DMS114 treated with DMSO at 0.1 percent for 48 hours (cell line): ENCODE measurements around the gene NMNAT2.

Source experiments
- DNase-seq: peaks from one replicate; lab custom pipeline; 2025; ENCODE audit not compliant: unreplicated experiment; lab: John Stamatoyannopoulos, UW

Gene NMNAT2

DNA sequence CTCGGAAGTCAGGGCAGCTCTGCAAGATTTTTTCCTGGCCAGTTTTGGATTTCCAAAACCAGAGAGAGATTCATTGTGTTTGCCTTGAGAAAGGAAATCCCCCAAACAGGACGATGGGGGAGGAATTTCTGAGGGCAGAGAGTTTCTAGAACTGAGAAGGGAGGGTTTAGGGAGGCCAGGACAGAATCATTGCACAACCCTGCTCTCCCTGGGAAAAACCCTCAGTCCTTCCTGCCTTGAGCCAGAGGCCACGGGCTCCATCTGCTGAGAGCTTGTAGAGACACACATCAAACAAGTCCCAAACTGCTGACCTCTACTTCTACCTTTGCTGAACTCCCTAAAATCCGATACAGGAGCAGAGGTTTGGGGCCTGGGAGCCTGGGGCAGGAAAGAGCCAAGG is 99.7 kb downstream of the NMNAT2 start:
- no peak for DNase-seq

DNA sequence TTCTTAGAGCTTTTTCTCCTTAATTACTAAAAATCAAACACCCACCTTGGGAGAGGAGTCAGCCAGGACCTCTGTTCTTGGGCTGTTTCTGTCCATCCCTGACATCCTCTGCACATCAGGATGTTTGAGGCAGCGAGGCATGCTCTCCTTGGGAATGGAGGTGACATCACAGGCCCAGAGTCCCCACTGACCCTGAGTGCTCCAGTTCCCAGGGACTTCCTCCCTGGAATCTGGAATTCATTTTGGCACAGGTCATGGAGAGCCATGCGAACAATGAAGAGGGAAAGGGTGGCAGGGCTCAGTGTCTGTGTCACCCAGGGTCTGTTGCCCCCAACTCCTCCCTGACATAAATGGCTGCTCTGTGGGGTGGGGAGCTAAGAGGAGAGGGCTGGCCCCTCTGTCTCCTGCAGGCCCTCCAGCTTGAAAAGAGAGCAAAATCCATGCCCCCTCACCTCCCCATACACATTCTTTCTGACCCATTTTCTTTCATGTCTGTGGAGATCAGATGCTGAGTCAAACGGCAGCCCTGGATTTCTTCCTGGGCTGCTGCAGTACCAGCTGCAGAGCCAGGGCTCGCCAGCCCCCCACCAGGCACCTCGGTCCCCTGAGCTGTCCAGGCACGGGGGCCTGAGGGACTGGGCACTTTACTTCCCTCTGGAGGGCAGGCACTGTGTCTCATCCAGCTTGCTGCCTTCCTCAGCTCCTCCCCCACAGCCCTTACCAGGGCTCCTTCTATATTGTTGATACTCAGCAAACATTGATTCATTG is 102.0 kb downstream of the NMNAT2 start:
- no peak for DNase-seq

DNA sequence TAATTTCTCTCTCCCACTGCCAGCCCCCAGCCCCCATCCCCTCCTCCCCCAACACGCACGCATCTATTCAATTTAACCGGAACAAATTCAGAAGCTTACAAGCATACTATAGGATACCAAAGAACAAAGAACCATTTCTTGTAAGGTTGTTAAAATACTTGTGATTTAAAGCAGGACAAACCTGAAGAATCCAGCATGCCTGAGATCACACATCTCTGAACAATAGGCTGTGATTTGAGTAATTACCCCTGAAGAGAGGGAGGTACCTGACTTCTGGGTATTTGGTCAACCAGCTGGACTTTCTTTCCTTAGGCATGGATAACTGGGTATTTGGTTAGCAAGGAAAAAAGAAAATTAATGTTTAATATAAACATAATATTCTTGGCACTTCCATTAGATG is 105.1 kb downstream of the NMNAT2 start:
- DNase-seq = no peak

DNA sequence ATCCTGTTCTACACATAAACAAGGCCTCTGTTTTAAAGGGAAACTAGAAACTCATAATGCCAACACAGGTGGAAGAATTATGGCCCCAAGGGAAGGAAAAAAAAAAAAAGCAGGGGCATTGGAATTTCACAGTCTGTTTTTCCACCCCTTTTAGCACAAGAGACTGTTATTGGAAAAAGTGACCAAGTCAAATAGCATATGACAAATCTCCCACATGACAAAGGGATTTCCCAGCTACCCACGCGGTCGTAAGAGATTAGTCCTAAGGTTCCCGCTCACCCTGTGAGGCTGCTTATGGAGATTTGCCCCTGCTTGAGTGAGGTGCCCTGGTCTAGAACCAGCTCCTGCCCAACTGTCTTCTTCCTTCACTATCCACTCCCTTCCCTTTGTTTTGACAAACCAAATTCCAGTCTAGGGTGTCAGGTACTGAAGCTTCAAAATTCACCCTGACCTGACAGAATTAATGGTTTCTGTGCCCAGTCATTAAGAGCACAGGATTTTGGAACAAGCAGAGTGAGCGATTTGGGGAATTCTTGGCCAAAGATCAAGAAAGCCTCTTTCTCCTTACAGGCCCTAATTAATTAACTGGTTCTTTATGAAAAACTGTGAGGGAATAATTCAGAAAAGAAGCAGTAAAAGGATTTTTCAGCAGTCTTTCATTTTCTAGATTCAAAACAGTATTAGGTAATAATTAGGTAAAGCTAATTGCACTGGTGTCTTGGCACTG is 107.3 kb downstream of the NMNAT2 start:
- DNase-seq = no peak

DNA sequence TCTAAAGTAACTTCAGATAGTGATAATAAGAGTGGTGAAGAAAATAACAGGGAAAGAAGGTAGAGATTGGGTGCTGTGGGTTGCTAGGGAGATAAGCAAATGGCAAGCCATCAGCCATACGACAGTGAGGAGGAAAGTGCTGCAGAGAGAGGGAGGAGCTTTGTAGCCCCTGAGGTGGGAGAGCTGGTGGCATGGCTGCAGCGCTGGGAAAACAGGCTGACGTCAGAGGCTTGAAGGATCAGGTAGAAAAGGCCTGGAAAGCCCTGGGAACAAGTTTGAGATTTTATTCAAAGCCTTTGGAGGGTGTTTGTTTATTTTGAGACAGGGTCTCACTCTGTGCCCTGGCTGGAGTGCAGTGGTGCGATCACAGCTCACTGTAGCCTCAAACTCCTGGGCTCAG is 109.5 kb downstream of the NMNAT2 start:
- no peak for DNase-seq

DNA sequence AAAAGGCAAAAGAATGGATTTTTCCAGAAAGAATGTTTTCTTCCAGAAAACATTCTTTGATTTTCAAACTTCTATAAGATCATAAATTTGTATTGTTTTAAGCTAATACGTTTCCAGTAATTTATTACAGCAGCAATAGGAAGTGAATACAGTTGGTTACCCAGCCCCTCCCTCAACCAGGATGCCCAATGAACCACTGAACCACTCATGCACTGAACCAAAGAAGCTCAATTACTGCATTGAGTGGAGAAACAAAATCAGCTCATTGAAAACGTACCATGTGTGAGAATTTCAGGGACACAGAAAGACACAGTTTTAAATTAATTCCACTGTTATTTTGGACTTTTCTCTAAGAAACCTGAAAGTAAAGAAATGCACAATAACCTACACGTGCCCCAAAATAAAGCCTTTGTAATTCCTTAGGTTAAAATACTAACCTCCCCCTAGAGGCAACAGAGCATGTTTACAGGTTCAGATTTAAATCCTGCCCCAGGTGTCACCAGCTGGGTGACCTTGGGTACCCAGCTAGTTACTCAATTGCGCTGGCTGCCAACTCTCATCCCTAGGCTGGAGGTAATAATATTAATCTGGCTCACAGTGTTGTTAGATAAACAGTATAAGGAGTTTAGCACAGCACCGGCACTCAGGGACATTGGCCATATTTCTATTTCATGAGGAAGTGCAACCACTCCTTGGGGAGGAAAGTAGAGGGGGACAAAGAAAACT is 111.7 kb downstream of the NMNAT2 start:
- DNase-seq = no peak

DNA sequence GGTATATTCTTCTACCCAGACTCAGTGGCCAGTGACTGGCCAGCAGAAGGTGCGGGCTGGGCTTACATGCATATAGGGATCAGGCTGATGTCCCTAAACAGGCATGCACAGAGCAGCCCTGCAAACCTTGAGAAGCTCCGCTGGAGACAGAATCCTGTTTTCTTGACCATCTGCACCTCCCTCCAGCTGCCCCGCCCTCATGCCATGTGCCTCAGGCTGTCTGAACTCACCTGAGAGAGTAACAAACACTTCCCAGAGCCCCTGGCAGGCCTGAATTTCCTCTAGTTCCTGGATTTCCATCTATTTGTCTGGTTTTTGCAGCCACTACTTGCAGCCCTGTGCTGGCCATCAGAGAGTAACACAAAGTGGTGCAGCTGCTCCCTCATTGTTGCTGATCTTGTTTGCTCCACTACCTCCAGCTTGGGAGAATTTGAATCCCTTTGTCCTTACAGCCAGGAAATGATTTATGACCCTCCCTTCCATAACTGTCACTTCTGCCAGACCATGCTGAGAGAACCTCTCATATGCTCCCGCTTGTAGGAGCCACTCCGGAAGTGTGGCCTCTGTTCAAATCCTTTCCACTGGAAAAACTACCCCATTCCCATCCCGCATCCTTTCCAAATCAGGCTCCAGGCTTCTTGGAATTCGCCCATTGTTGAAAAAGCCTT is 113.6 kb downstream of the NMNAT2 start:
- DNase-seq = no peak

DNA sequence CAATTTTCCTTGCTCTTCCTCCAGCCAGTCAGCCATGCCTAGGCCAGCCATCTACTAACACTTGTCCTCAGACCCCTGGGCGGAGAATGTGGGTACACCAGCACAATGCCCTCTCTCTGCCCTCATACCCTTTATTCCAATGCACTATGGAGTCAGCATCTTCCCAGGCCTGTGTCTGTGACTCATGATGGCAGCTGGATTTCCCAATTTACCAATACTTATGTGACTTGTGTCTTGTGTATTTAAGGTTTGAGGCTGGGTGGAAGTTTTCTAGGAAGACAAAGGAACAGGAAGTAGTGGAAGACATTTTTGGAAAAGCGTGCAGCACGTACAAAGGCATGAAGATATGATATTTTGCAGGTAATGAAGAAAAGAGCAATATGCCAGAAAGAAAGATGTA is 114.3 kb downstream of the NMNAT2 start:
- DNase-seq = no peak

DNA sequence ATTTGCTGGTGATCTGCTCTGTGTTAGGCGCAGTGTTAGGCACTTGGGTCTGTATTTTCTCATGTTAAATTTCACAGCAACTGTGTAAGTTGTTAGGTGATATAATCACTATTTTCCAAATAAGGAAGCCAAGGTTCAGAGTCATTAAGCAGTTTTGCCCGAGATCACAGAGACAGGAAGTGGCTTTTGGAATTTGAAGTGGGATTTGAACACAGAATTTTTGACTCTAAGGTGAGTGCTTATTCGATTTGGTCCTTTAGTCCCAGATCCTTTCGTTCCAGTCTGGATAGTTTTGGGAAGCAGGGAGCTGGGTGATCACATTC is 114.9 kb downstream of the NMNAT2 start:
- DNase-seq = no peak

DNA sequence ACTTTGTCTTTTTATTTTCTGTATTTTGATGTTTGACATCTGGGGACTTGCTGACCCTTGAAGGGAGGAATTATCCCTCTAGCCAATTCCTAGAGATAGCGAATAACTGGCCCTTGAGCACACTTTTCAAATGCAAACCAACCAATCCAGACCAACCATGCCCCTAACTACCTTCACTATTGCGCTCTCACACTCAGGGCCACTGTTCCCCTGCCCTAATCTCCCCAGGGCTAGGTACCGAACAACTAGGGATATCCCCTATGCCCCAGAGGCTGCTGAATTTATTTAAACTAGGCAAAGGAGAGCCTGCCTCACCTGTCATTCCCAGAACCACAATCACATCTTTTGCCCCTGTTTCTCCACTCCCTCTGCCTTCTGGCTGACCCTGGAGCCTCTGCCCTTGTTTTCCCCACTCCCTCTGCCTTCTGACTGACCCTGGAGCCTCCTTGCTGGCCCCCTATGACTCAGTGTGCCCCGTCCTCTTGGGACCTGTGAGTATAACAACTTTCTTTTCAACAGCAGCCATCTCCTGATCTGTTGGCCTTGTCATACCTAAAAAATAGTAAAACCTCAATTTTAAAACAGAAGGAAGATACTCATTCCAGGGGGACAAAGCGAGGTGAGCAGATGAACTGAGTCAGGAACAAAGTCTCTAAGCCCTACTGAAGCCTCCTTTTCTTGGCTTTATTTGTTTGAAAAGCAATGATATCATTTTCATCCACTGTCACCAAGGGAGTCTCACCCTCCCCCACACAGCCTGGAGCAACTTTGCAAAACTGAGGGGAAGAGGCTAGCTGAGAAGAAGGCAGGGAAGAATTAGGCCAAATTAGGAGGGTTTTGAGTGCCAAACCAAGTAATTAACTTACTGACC is 115.5 kb downstream of the NMNAT2 start:
- DNase-seq = no peak

DNA sequence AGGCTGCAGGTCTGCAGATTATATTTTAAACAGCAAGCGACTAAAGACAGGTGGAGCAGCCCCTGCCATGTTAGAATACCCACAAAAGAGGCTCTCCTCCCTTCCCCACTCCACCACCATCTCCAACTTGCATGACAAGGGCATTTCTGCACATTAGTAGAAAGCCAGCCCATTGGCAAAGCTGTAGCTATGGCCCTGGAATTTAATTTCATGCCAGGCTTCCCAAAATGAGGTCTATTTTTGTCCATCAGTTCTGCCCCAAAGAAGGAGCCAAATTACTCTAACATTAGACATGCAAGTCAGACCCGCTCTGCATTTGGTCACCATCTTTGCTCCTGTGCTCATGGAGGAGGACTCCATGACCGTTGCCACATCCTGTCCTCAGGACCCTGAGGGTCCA is 116.9 kb downstream of the NMNAT2 start:
- DNase-seq = no peak

DNA sequence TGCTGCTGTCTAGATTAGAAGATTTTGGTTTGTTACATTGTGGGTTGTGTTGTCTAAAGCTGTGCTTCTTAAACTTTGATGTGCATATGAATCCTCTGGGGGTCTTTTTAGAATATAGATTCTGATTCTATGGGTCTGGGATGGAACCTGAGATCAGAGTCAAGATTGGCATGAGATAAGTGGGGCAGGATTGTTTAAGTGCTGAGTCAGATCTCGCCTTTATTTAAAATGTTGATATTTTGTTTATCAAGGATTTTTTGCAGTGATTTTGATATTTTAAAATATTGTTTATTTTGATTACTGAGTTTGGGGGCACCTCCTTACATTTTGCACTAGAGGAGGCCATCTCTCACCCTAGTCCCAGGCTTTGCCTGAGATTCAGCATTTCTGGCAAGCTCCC is 117.4 kb downstream of the NMNAT2 start:
- DNase-seq = no peak

DNA sequence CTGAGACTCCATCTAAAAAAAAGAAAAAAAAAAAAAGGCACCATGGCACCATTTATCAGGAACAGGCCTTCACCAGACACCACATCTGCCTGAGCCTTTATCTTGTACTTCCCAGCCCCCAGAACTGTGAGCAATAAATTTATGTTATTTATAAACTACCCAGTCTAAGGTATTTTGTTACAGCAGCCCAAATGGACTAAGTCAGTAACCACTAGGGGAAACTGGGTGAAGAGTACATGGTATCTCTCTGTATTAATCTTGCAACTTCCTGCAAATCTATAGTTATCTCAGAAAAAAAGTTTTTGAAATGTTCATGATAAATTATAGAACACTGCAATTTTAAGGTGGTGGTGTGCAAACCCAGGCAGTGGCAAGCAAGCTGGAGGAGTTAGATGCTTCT is 117.8 kb downstream of the NMNAT2 start:
- no peak for DNase-seq

DNA sequence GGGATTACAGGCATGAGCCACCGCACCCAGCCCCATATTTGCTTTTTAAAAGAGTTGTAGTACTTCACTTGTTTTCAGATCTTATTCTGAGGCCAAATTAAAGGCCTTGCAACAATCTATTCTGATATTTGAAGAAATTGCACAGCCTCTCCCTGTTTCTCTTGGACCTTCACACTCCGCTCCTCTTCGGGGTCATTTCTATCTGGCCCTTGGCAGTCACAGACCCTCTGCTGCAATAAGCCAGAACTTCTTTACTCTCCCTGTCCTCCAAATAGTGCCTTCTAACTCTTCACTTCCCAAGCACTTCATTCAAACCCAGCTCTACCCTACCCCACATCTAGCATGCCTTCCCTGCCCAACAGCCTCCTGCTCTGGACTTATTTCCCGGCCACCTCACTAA is 121.4 kb downstream of the NMNAT2 start:
- no peak for DNase-seq

DNA sequence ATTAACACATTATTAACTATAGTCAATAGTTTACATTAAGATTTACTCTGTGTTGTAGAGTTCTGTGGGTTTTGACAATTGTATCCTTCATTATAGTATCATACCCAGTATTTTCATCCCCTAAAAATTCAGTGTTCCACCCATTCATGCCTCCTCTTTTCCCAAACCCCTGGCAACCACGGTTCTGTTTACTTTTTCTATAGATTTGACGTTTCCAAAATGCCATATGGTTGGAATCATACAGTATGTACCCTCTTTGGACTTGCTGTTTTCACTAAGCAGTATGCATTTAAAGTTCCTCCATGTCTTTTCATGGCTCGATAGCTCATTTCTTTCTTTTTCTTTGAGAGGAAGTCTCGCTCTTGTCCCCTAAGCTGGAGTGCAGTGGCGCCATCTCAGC is 122.7 kb downstream of the NMNAT2 start:
- DNase-seq = no peak

DNA sequence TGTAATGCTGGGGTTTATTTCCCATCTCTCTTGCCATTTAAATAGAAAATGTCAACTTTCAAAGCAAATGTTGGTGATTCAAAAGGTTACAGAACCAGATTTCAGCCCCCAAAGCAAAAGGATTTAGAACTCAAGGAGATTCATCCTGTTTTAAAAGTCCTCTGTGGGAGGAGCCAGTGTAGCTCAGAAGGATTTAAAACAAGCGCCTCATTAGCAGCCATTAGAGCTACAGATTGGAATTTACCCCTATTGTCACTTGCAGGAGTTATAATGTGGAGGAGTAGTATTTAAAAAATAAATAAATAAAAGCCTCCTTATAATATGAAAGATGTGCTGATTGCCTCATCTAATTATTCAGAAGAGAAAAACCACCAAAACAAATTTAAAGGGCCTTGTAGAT is 124.3 kb downstream of the NMNAT2 start:
- no peak for DNase-seq

DNA sequence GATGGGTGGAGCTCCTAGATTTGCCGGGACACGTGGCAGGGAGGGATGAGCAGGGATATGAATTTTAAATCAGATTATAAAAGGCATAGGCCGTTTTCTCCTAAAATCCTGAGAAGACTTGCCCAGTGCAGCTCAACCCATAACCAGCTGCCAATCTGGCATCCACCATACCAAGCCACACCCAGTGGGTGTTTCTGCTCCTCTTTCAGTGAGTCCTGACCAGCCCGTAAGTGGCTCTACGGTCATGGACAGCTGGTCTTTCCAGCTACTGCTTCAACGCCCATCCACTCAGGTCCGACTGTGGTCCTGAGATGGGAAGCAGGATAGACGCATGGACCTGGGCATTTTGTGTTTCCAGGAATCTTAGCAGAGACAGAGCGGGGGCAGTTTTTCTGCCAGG is 124.9 kb downstream of the NMNAT2 start:
- no peak for DNase-seq

DNA sequence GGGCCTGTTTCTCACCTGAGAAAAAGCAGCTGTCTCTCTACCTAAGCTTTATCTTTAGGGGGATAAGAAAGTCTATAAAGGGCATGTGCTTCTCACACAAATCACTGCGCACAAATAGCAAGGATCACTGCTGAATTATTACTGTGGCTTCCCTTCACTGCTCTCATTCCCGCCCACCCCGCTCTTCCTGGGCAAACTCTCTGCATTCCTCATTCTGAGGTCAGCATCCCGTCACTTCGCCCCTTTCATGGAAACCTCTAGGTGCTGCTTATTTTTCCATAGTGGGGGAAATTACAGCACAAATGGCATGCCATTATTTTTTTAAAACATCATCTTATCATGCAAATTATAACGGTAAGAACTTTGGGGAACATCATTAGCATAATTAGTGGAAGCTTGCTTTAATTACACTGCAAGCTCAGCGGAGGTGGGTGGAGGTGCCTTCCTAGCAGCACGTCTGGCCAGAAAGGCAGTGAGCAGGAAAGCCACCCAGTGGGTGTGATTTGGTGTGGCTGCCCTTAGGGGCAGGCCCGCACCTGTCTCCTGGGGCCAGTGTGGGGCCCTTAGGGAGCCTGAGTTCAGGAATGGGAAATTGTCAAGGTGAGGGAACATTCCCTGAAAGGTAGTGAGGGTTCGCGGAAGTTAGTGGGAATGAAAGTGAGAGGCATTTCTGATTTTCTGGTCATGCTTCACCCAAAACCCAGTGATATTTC is 126.2 kb downstream of the NMNAT2 start:
- DNase-seq = no peak

DNA sequence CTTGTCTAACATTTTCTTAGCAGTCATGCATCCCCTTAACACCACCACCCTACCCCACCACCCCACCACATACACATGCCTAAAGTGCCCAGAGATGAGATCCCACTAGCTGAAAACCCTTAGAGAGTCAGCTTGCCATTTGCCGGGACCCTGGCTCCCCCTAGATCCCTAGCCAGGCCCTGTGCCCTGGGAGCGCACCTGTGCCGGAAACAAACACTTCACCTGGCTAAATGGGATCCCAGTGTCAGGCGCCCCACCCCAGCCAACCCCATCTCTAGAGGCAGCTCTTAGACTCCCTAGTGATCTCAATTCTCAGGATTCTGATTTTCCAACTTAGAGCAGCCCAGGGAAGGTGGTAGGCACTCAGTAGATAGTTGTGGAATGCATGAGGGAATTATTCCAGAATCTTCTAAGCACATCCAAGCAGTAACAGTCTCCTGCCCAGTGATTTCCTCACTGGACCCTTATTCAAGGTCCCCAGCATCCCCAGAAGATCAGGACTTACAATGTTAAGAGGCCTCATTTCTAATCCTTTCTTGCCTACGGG is 126.9 kb downstream of the NMNAT2 start:
- DNase-seq = no peak

DNA sequence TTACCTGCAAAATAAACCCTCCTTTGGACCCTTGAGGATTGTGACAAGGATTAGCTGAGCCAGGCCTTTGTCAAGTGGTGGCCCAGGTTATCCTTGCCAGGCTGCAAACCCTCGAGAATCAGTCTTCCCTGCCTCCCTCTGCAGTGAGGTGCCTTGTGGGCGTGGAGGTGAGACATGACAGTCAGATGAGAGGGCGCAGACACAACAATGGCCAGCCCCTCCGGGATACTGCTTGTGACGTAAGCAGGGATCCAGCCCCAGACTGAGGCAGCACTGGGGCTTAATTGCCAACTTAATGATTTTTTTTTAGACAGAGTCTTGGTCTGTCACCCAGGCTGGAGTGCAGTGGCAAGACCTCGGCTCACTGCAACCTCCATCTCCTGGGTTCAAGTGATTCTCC is 127.6 kb downstream of the NMNAT2 start:
- no peak for DNase-seq
